ENCODE measurements around the gene UQCC2. TPM values are rescaled to one million over a fixed set of nuclear protein-coding genes. Genes with fewer than 3 reads are reported as not detected.
A peak's percentile ranks its signal among the peaks of the same experiment; 100 is the strongest.

Gene UQCC2
- total and polyA plus RNA-seq, 2 experiments from 2014 or later: 31.7 to 138 TPM

DNA sequence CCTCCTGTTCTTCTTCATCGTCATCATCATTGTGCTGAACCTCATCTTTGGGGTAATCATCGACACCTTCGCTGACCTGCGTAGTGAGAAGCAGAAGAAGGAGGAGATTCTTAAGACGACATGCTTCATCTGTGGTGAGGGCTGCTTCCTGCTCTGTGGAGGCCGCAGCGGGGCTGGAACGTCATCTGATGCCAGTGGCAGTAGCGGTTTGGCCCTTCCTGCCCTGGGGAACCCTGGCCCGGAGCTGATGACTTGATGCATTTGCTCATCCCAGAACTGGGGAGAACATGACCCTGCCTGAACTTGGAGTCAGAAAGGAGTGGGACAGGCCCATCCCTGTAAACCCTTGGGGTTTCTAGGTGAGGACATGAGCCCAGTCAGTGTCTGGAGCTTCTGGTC lies 18.7 kb downstream of the UQCC2 start:
- peaks cover 7% of the 10 kb centered on the region; the same call in 1 of the 2 replicates for H3K36me3 ChIP-seq (ENCODE audit: low read depth)
- in situ Hi-C loops (cut with MboI): no loop called here
- peaks cover 46% of the 10 kb centered on the region for H3K4me1 ChIP-seq (ENCODE audit: insufficient read depth)
- WGBS, 2 experiments (ENCODE audit: low coverage in 1 of 2, low lambda C conversion rate in 2 of 2, missing lambda C conversion rate in 2 of 2): 61 to 67% methylated on average over 10 of the region's 10 CpGs
- no peaks in the 10 kb centered on the region for H3K79me2 ChIP-seq (ENCODE audit: insufficient read depth)
- TF ChIP-seq EZH2phosphoT487 (IDR thresholded peaks at IDR 0.05; ENCODE audit: insufficient read depth, low read depth) (no peak), EZH2 (IDR thresholded peaks at IDR 0.05; ENCODE audit: insufficient read depth, poor library complexity, severe bottlenecking) (no peak)
- peak overlapping the region; percentile 83 for H3K27ac ChIP-seq
- no peak overlapping the region for H2AFZ ChIP-seq
- peak; percentile 79 for DNase-seq
- no peak overlapping the region for H3K4me2 ChIP-seq (ENCODE audit: unreplicated experiment)
- H3K27me3 ChIP-seq (replicated peaks; ENCODE audit: insufficient read depth): no peaks in the 10 kb centered on the region
- H3F3A ChIP-seq (ENCODE audit: insufficient read depth): peaks cover 39% of the 10 kb centered on the region
- H3K9me2 ChIP-seq (ENCODE audit: insufficient read depth): no peaks in the 10 kb centered on the region
- H3K9ac ChIP-seq: no peak overlapping the region; the same call in 1 of the 2 replicates
- H4K20me1 ChIP-seq (ENCODE audit: insufficient read depth): no peaks in the 10 kb centered on the region
- H3K9me3 ChIP-seq (ENCODE audit: low read depth): no peaks in the 10 kb centered on the region
- no peak overlapping the region for H3K4me3 ChIP-seq

DNA sequence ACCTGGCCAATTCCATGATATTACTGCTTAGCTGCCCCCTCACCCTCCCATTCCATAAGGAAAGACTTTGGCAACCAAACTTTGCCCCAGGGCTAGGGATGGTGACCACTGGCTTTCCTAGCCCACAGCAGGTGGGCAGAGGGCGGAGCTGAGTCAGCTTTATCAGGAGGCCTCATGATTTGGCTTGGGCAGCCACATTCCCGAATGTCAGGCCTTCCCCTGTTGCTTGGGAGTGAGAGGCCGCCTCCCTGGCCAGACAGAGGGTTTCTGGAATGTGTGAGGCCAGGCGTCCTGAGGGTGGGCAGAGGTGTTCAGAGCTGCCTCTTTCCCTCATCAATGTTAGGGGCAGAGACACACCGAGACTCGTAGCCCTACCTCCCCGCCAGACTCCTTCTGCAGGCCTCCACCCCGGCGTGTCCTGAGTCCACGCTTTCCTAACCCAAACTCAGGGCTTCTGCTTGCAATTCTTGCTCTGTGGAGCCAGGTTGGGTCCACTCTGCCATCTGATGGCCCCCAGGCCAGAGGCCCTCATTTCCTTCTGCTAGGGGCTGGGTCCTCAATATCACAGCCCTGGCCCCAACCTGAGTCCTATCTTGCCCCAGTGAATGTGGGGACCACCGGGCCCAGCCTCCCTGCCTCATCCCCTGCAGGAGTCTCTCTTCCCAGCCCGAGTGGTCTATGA lies 19.3 kb downstream of the UQCC2 start:
- Histone ChIP-seq H3K9me3 (ENCODE audit: low read depth) (no peaks in the 10 kb centered on the region), H3K27me3 (replicated peaks; ENCODE audit: insufficient read depth) (no peaks in the 10 kb centered on the region), H3K4me2 (ENCODE audit: unreplicated experiment) (no peak overlapping the region), H4K20me1 (ENCODE audit: insufficient read depth) (no peaks in the 10 kb centered on the region), H3F3A (ENCODE audit: insufficient read depth) (peaks cover 36% of the 10 kb centered on the region), H3K79me2 (ENCODE audit: insufficient read depth) (no peaks in the 10 kb centered on the region), H3K4me1 (ENCODE audit: insufficient read depth) (peaks cover 46% of the 10 kb centered on the region), H3K27ac (no peak overlapping the region; the same call in 1 of the 2 replicates), H3K36me3 (ENCODE audit: low read depth) (peaks cover 7% of the 10 kb centered on the region; the same call in 1 of the 2 replicates), H3K9ac (no peak overlapping the region), H3K9me2 (ENCODE audit: insufficient read depth) (no peaks in the 10 kb centered on the region), H3K4me3 (no peak overlapping the region), H2AFZ (no peak overlapping the region)
- 81 to 85% methylated on average over 12 of the region's 12 CpGs for WGBS, 2 experiments (ENCODE audit: low coverage in 1 of 2, low lambda C conversion rate in 2 of 2, missing lambda C conversion rate in 2 of 2)
- no peak for DNase-seq
- no peak for TF ChIP-seq EZH2phosphoT487 (IDR thresholded peaks at IDR 0.05; ENCODE audit: insufficient read depth, low read depth)
- no peak for TF ChIP-seq EZH2 (IDR thresholded peaks at IDR 0.05; ENCODE audit: insufficient read depth, poor library complexity, severe bottlenecking)
- in situ Hi-C loops (cut with MboI): no loop called here

GRCh38 chr6:33691456-33692077 lies 19.9 kb downstream of the UQCC2 start:
- in situ Hi-C loops (cut with MboI): no loop called here
- Histone ChIP-seq H2AFZ (no peak overlapping the region), H3K27me3 (replicated peaks; ENCODE audit: insufficient read depth) (no peaks in the 10 kb centered on the region), H3K9me2 (ENCODE audit: insufficient read depth) (no peaks in the 10 kb centered on the region), H3K4me1 (ENCODE audit: insufficient read depth) (peaks cover 40% of the 10 kb centered on the region), H3K4me2 (ENCODE audit: unreplicated experiment) (no peak overlapping the region), H3F3A (ENCODE audit: insufficient read depth) (peaks cover 29% of the 10 kb centered on the region), H3K27ac (no peak overlapping the region), H3K79me2 (ENCODE audit: insufficient read depth) (no peaks in the 10 kb centered on the region), H3K4me3 (no peak overlapping the region), H3K36me3 (ENCODE audit: low read depth) (peaks cover 7% of the 10 kb centered on the region; the same call in 1 of the 2 replicates), H4K20me1 (ENCODE audit: insufficient read depth) (no peaks in the 10 kb centered on the region), H3K9me3 (ENCODE audit: low read depth) (no peaks in the 10 kb centered on the region), H3K9ac (no peak overlapping the region)
- TF ChIP-seq EZH2phosphoT487 (IDR thresholded peaks at IDR 0.05; ENCODE audit: insufficient read depth, low read depth): no peak
- TF ChIP-seq EZH2 (IDR thresholded peaks at IDR 0.05; ENCODE audit: insufficient read depth, poor library complexity, severe bottlenecking): no peak
- 89 to 90% methylated on average over 15 of the region's 15 CpGs for WGBS, 2 experiments (ENCODE audit: low coverage in 1 of 2, low lambda C conversion rate in 2 of 2, missing lambda C conversion rate in 2 of 2)
- DNase-seq: no peak

GRCh38 chr6:33690766-33691165 lies 20.7 kb downstream of the UQCC2 start:
- in situ Hi-C loops (cut with MboI): no loop called here
- H3K36me3 ChIP-seq (ENCODE audit: low read depth): peaks cover 1% of the 10 kb centered on the region; the same call in 1 of the 2 replicates
- whole genome bisulfite sequencing, 2 experiments (ENCODE audit: low coverage in 1 of 2, low lambda C conversion rate in 2 of 2, missing lambda C conversion rate in 2 of 2): 84 to 92% methylated on average over 13 of the region's 13 CpGs
- no peaks in the 10 kb centered on the region for H3K9me3 ChIP-seq (ENCODE audit: low read depth)
- peaks cover 21% of the 10 kb centered on the region for H3F3A ChIP-seq (ENCODE audit: insufficient read depth)
- no peaks in the 10 kb centered on the region for H3K27me3 ChIP-seq (replicated peaks; ENCODE audit: insufficient read depth)
- no peaks in the 10 kb centered on the region for H3K79me2 ChIP-seq (ENCODE audit: insufficient read depth)
- no peak overlapping the region for H3K9ac ChIP-seq
- no peak overlapping the region for H3K4me2 ChIP-seq (ENCODE audit: unreplicated experiment)
- H3K9me2 ChIP-seq (ENCODE audit: insufficient read depth): no peaks in the 10 kb centered on the region
- no peaks in the 10 kb centered on the region for H4K20me1 ChIP-seq (ENCODE audit: insufficient read depth)
- TF ChIP-seq EZH2phosphoT487 (IDR thresholded peaks at IDR 0.05; ENCODE audit: insufficient read depth, low read depth) (no peak), EZH2 (IDR thresholded peaks at IDR 0.05; ENCODE audit: insufficient read depth, poor library complexity, severe bottlenecking) (no peak)
- no peak for DNase-seq
- peaks cover 32% of the 10 kb centered on the region for H3K4me1 ChIP-seq (ENCODE audit: insufficient read depth)
- H3K4me3 ChIP-seq: no peak overlapping the region
- no peak overlapping the region for H2AFZ ChIP-seq
- H3K27ac ChIP-seq: no peak overlapping the region

All from GM23248 (cell line).